ENCODE data around the gene NPAS3.

Gene NPAS3

DNA sequence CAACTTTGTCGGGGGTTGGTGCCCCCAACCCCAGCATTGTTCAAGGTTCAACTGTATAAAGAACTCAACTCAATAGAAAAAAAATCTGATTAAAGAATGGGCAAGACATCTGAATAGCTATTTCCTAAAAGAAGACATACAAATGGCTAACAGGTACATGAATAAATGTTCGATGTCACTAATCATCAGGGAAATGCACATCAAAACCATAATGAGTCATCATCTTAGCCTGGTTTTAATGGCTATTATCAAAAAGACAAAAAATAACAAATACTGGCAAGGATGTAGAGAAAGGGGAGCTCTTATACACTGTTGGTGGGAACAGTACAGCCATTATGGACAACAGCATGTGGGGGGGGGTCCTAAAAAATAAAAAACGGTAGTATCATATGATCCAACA lies 28.7 kb downstream of the NPAS3 start:
- ChIA-PET CTCF (interaction anchor here (1.1 kb wide), 1 partner anchor 9 kb away, joined by 3 read pairs; no protein-coding TSS in a partner anchor), POLR2A (interaction anchor here (0.6 kb wide), 1 partner anchor 882 kb away, joined by 5 read pairs; no protein-coding TSS in a partner anchor)
- Histone ChIP-seq H3K27ac (ENCODE audit: extremely low read depth, low read depth, low read length) (no peak overlapping the region), H3K36me3 (ENCODE audit: control insufficient read depth in 2 of 2, insufficient read depth in 1 of 2, low read length in 2 of 2) (no peaks in the 10 kb centered on the region), H3K9me3 (ENCODE audit: control insufficient read depth, insufficient read depth, low read depth, low read length) (no peaks in the 10 kb centered on the region), H3K4me1 (ENCODE audit: control insufficient read depth, insufficient read depth, low read length) (no peaks in the 10 kb centered on the region), H3K4me3 (ENCODE audit: low read depth, low read length) (no peak overlapping the region)
- no peak for TF ChIP-seq ZNF654 (tag by site-specific recombination; IDR thresholded peaks at IDR 0.05; ENCODE audit: low read depth)
- TF ChIP-seq, protein P1, sequence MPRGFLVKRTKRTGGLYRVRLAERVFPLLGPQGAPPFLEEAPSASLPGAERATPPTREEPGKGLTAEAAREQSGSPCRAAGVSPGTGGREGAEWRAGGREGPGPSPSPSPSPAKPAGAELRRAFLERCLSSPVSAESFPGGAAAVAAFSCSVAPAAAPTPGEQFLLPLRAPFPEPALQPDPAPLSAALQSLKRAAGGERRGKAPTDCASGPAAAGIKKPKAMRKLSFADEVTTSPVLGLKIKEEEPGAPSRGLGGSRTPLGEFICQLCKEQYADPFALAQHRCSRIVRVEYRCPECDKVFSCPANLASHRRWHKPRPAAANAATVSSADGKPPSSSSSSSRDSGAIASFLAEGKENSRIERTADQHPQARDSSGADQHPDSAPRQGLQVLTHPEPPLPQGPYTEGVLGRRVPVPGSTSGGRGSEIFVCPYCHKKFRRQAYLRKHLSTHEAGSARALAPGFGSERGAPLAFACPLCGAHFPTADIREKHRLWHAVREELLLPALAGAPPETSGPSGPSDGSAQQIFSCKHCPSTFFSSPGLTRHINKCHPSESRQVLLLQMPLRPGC (tag by site-specific recombination; IDR thresholded peaks at IDR 0.05): no peak
- TF ChIP-seq YY1 (tag by site-specific recombination; IDR thresholded peaks at IDR 0.05): no peak
- no peak for TF ChIP-seq ZNF571 (tag by site-specific recombination; IDR thresholded peaks at IDR 0.05)

DNA sequence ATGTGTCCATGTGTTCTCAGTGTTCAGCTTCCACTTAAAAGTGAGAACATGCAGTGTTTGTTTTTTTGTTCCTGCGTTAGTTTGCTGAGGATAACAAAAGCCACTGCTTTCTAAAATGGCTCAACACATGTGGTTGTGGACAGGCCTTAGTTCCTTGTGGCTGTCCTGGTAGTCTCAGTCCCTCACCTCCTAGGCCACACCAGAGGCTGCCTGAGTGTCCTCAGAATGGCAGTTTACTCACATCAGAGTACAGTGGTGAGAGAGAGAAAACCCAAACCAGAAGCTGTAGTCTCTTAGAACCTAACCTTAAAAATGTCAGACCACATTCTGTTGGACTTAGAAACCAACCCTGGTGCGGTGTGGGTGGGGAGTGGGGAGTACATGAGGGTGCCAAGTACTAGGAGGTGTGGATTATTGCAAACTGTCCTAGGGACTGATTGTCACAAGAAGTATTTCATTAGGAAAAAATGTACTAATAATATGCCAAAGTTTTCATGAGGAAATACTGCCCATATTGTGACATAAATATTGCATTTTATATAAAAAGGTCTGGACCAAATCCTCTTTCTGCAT lies 30.4 kb downstream of the NPAS3 start:
- POLR2A ChIA-PET: no interaction called here
- TF ChIP-seq ZNF426 (tag by site-specific recombination; IDR thresholded peaks at IDR 0.05) (no peak), ZNF843 (tag by site-specific recombination; IDR thresholded peaks at IDR 0.05) (no peak), ZBTB48 (tag by site-specific recombination; IDR thresholded peaks at IDR 0.05) (no peak), ZNF473 (tag by site-specific recombination; IDR thresholded peaks at IDR 0.05) (no peak), ZNF561 (tag by site-specific recombination; IDR thresholded peaks at IDR 0.05; ENCODE audit: borderline replicate concordance) (no peak), ZNF19 (tag by site-specific recombination; IDR thresholded peaks at IDR 0.05; ENCODE audit: low read depth) (no peak), ZNF248 (tag by site-specific recombination; IDR thresholded peaks at IDR 0.05) (no peak), ZNF394 (tag by site-specific recombination; IDR thresholded peaks at IDR 0.05; ENCODE audit: borderline replicate concordance) (no peak), KLF9 (tag by site-specific recombination; IDR thresholded peaks at IDR 0.05; ENCODE audit: low read depth) (no peak), ZNF112 (tag by site-specific recombination; IDR thresholded peaks at IDR 0.05) (no peak), KLF10 (tag by site-specific recombination; IDR thresholded peaks at IDR 0.05) (no peak), TRIM28 (IDR thresholded peaks at IDR 0.05; ENCODE audit: borderline replicate concordance, low read length) (no peak), ZNF416 (tag by site-specific recombination; IDR thresholded peaks at IDR 0.05) (no peak), ZSCAN23 (tag by site-specific recombination; IDR thresholded peaks at IDR 0.05) (no peak), ZNF501 (tag by site-specific recombination; IDR thresholded peaks at IDR 0.05) (no peak)
- TF ChIP-seq, protein P2, sequence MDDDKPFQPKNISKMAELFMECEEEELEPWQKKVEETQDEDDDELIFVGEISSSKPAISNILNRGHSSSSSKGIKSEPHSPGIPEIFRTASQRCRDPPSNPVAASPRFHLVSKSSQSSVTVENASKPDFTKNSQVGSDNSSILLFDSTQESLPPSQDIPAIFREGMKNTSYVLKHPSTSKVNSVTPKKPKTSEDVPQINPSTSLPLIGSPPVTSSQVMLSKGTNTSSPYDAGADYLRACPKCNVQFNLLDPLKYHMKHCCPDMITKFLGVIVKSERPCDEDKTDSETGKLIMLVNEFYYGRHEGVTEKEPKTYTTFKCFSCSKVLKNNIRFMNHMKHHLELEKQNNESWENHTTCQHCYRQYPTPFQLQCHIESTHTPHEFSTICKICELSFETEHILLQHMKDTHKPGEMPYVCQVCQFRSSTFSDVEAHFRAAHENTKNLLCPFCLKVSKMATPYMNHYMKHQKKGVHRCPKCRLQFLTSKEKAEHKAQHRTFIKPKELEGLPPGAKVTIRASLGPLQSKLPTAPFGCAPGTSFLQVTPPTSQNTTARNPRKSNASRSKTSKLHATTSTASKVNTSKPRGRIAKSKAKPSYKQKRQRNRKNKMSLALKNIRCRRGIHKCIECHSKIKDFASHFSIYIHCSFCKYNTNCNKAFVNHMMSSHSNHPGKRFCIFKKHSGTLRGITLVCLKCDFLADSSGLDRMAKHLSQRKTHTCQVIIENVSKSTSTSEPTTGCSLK (tag by site-specific recombination; IDR thresholded peaks at IDR 0.05): no peak
- TF ChIP-seq, protein P3, sequence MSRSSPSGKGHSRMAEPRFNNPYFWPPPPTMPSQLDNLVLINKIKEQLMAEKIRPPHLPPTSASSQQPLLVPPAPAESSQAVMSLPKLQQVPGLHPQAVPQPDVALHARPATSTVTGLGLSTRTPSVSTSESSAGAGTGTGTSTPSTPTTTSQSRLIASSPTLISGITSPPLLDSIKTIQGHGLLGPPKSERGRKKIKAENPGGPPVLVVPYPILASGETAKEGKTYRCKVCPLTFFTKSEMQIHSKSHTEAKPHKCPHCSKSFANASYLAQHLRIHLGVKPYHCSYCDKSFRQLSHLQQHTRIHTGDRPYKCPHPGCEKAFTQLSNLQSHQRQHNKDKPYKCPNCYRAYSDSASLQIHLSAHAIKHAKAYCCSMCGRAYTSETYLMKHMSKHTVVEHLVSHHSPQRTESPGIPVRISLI (tag by site-specific recombination; IDR thresholded peaks at IDR 0.05): no peak

More for the DNA sequence above, 30.4 kb downstream of the NPAS3 start:
- CTCF ChIA-PET: interaction anchor here (0.7 kb wide), 1 partner anchor 1261 kb away, joined by 3 read pairs; no protein-coding TSS in a partner anchor
- Histone ChIP-seq H3K4me3 (ENCODE audit: low read depth, low read length) (no peak overlapping the region), H3K36me3 (ENCODE audit: control insufficient read depth in 2 of 2, insufficient read depth in 1 of 2, low read length in 2 of 2) (no peaks in the 10 kb centered on the region), H3K9me3 (ENCODE audit: control insufficient read depth, insufficient read depth, low read depth, low read length) (no peaks in the 10 kb centered on the region), H3K4me1 (ENCODE audit: control insufficient read depth, insufficient read depth, low read length) (no peaks in the 10 kb centered on the region), H3K27ac (ENCODE audit: extremely low read depth, low read depth, low read length) (no peak overlapping the region)
